ENCODE results near the gene LMTK2. TPM values are rescaled to one million over a fixed set of nuclear protein-coding genes. Genes with fewer than 3 reads are reported as not detected.

LMTK2 gene
- total RNA-seq, 1 experiment from 2014 or later = 37.1 TPM

- no peaks in the 10 kb centered on the region for H3K9me3 ChIP-seq (ENCODE audit: insufficient read depth, low read depth)
- H2AFZ ChIP-seq = no peak overlapping the region
- no peaks in the 10 kb centered on the region for H3K79me2 ChIP-seq (ENCODE audit: low read depth)
- H3K27ac ChIP-seq = no peak overlapping the region
- BruUV-seq (replicated peaks) = no TSS peak
- DNase-seq = no peak
- TF ChIP-seq, protein P1, sequence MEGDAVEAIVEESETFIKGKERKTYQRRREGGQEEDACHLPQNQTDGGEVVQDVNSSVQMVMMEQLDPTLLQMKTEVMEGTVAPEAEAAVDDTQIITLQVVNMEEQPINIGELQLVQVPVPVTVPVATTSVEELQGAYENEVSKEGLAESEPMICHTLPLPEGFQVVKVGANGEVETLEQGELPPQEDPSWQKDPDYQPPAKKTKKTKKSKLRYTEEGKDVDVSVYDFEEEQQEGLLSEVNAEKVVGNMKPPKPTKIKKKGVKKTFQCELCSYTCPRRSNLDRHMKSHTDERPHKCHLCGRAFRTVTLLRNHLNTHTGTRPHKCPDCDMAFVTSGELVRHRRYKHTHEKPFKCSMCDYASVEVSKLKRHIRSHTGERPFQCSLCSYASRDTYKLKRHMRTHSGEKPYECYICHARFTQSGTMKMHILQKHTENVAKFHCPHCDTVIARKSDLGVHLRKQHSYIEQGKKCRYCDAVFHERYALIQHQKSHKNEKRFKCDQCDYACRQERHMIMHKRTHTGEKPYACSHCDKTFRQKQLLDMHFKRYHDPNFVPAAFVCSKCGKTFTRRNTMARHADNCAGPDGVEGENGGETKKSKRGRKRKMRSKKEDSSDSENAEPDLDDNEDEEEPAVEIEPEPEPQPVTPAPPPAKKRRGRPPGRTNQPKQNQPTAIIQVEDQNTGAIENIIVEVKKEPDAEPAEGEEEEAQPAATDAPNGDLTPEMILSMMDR (conservative IDR thresholded peaks at IDR 0.05) = no peak
- no peak for TF ChIP-seq EZH2 (IDR thresholded peaks at IDR 0.05; ENCODE audit: low read depth)
- intact Hi-C loops (cut with micrococcal nuclease; ENCODE audit: unreplicated experiment) = no loop called here
- no peaks in the 10 kb centered on the region for H3K27me3 ChIP-seq (ENCODE audit: insufficient read depth, low read depth)
- no peak overlapping the region for H3K4me2 ChIP-seq
- no peaks in the 10 kb centered on the region for H4K20me1 ChIP-seq (ENCODE audit: insufficient read depth)
- peaks cover 9% of the 10 kb centered on the region; the same call in 1 of the 2 replicates for H3F3A ChIP-seq (ENCODE audit: insufficient read depth, low read depth)
- H3K4me1 ChIP-seq (replicated peaks; ENCODE audit: insufficient read depth) = no peaks in the 10 kb centered on the region
- no peaks in the 10 kb centered on the region for H3K36me3 ChIP-seq (ENCODE audit: low read depth)
- H3K4me3 ChIP-seq = no peak overlapping the region
- no peaks in the 10 kb centered on the region for H3K9me2 ChIP-seq (ENCODE audit: insufficient read depth)
- ChIA-PET POLR2A (ENCODE audit: unreplicated experiment) (no interaction called here), CTCF (no interaction called here)
Observed at GRCh38 chr7:98214811-98215321, 108.2 kb downstream of the LMTK2 start.

- no peak overlapping the region for H2AFZ ChIP-seq
- H3K79me2 ChIP-seq (ENCODE audit: low read depth) = no peaks in the 10 kb centered on the region
- peaks cover 9% of the 10 kb centered on the region; the same call in 1 of the 2 replicates for H3F3A ChIP-seq (ENCODE audit: insufficient read depth, low read depth)
- no peaks in the 10 kb centered on the region for H4K20me1 ChIP-seq (ENCODE audit: insufficient read depth)
- no peak overlapping the region for H3K4me2 ChIP-seq
- ChIA-PET CTCF (no interaction called here), POLR2A (ENCODE audit: unreplicated experiment) (no interaction called here)
- no peak overlapping the region for H3K27ac ChIP-seq
- no peak overlapping the region for H3K4me3 ChIP-seq
- BruUV-seq (replicated peaks) = no TSS peak
- no peak for DNase-seq
- H3K36me3 ChIP-seq (ENCODE audit: low read depth) = no peaks in the 10 kb centered on the region
- intact Hi-C loops (cut with micrococcal nuclease; ENCODE audit: unreplicated experiment) = no loop called here
- no peaks in the 10 kb centered on the region for H3K9me3 ChIP-seq (ENCODE audit: insufficient read depth, low read depth)
- no peaks in the 10 kb centered on the region for H3K27me3 ChIP-seq (ENCODE audit: insufficient read depth, low read depth)
- TF ChIP-seq, protein P1 (conservative IDR thresholded peaks at IDR 0.05) = no peak
- no peak for TF ChIP-seq EZH2 (IDR thresholded peaks at IDR 0.05; ENCODE audit: low read depth)
- no peaks in the 10 kb centered on the region for H3K9me2 ChIP-seq (ENCODE audit: insufficient read depth)
- no peaks in the 10 kb centered on the region for H3K4me1 ChIP-seq (replicated peaks; ENCODE audit: insufficient read depth)
Observed at GRCh38 chr7:98215561-98216495, 109.2 kb downstream of the LMTK2 start.

DNA sequence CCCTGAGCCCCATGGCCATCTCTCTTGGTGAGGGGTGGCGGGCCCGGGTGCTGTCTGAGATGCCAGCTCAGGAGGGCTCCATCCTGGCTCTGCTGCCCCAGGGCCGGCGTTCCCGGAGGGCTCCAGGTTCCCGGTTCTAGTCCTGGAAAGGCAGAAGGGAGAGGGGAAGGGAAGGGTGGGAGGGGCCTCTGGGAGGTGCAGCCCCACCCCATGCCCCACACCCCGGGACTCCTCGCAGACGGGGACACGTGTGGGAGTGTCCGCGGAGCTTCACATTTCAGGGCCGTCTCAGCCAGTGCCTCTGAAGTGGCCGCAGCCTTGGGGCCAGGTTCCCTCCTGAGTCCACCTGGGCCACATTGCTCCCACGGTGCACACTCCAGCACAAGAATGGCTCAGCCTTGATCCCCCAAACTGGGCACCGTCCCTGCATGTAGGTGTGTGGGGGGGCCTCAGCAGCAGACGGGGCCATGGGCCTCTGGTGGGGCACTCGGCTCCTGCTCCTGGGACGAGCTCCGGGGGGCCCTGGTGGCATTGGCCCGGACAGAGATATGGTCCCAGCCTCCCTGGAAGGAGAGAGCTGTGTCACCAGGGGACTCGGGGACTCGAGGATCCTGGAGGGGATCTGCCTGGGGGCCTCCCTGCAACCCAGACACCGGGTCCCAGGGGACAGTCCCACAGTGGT, 110.4 kb downstream of the LMTK2 start:
- intact Hi-C loops (cut with micrococcal nuclease; ENCODE audit: unreplicated experiment) = no loop called here
- Histone ChIP-seq H3K4me3 (no peak overlapping the region), H3F3A (ENCODE audit: insufficient read depth, low read depth) (peaks cover 9% of the 10 kb centered on the region; the same call in 1 of the 2 replicates), H4K20me1 (ENCODE audit: insufficient read depth) (no peaks in the 10 kb centered on the region), H3K27ac (no peak overlapping the region), H3K4me2 (no peak overlapping the region), H3K9me3 (ENCODE audit: insufficient read depth, low read depth) (no peaks in the 10 kb centered on the region), H3K36me3 (ENCODE audit: low read depth) (no peaks in the 10 kb centered on the region), H3K27me3 (ENCODE audit: insufficient read depth, low read depth) (no peaks in the 10 kb centered on the region), H3K9me2 (ENCODE audit: insufficient read depth) (no peaks in the 10 kb centered on the region), H2AFZ (no peak overlapping the region), H3K4me1 (replicated peaks; ENCODE audit: insufficient read depth) (no peaks in the 10 kb centered on the region), H3K79me2 (ENCODE audit: low read depth) (no peaks in the 10 kb centered on the region)
- DNase-seq = no peak
- POLR2A ChIA-PET (ENCODE audit: unreplicated experiment) = no interaction called here
- TF ChIP-seq, protein P1 (conservative IDR thresholded peaks at IDR 0.05) = no peak
- no peak for TF ChIP-seq EZH2 (IDR thresholded peaks at IDR 0.05; ENCODE audit: low read depth)
- CTCF ChIA-PET = no interaction called here
- BruUV-seq (replicated peaks) = no TSS peak

Measured in PC-9 (cell line).